HG03520 (cell line): ENCODE measurements around the gene VGLL2.

ENCODE experiments used
- ATAC-seq: cut with Tn5 transposase; IDR thresholded peaks from one replicate; pipeline ENCODE4 v1.9.1; 2021; ENCODE audit warnings: mild to moderate bottlenecking, moderate library complexity; ENCODE audit not compliant: unreplicated experiment

The VGLL2 gene

GRCh38 chr6:117268924-117269323 lies 3.6 kb downstream of the VGLL2 start:
- no peak for ATAC-seq

GRCh38 chr6:117269638-117270054 lies 4.3 kb downstream of the VGLL2 start:
- ATAC-seq, result no peak

- ATAC-seq, result no peak
These were observed 4.9 kb downstream of the VGLL2 start for GRCh38 chr6:117270055-117270842.

- no peak for ATAC-seq
These were observed 5.6 kb downstream of the VGLL2 start for GRCh38 chr6:117270843-117271507.

DNA sequence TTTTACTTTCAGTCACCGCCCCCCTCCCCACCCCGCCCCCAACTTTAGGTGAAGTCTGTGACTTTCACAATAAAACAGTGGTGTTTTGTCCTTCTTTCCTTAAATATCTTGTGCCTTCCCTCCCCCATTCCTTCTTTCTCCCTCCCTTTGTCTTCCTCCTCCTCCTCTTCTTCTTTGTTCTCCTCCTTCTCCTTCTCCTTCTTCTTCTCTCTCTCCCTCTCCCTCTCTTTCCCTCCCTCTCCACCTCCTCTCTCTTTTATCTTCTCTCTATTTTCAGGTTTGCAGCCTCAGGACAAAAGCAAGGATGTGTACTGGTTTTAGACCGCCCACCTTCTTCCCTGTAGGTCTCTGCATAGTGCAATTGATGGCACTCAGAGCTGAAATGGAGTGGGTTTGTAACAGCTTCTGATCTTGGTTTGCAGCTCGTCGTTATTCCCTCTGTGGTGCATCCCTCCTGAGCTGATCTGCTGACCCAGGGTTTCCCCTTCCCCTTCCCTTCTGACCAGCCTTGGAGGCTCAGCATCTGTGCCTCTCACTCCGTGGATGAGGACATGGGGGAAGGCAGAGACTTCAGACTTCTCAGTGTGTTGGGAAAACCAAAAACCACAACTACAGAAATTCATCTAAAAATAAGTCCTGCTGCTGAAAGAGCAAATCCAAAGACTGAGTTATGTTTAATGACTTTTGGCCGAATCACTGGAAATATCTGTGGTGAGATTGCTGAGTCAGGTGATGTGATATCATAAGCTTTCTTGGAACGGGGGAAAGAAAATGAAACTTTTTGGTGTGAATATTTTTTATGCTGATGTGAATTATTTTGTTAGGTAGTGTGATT lies 6.9 kb downstream of the VGLL2 start:
- ATAC-seq, result no peak

GRCh38 chr6:117272891-117273290 lies 7.5 kb downstream of the VGLL2 start:
- no peak for ATAC-seq

GRCh38 chr6:117275205-117275604 lies 9.8 kb downstream of the VGLL2 start:
- ATAC-seq, result no peak

GRCh38 chr6:117275711-117276110 lies 10.4 kb downstream of the VGLL2 start:
- ATAC-seq, result no peak

- ATAC-seq, result no peak
These were observed 11.5 kb downstream of the VGLL2 start for GRCh38 chr6:117276778-117277316.

DNA sequence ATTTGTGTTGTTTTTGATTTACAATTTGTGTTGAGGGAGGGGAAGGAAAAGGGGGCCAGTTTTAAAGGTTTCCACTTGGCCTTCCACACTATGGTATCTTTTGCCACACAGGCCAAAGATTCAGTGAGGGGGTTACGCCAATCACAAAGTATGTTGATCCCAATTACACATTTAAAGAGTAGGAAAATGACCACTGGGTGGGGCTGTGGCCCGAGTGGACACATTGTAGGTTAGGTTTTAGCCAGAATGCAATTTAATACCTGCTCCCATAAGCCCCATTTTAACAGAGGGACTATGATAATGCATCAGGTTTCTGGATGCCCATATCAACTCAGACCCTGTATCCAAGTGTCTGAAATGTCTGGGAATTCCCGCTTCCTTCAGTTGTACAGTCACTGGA lies 15.6 kb downstream of the VGLL2 start:
- no peak for ATAC-seq

- ATAC-seq, result no peak
These were observed 22.8 kb downstream of the VGLL2 start for GRCh38 chr6:117288083-117288715.

GRCh38 chr6:117290173-117290846 lies 25.0 kb downstream of the VGLL2 start:
- ATAC-seq, result no peak

DNA sequence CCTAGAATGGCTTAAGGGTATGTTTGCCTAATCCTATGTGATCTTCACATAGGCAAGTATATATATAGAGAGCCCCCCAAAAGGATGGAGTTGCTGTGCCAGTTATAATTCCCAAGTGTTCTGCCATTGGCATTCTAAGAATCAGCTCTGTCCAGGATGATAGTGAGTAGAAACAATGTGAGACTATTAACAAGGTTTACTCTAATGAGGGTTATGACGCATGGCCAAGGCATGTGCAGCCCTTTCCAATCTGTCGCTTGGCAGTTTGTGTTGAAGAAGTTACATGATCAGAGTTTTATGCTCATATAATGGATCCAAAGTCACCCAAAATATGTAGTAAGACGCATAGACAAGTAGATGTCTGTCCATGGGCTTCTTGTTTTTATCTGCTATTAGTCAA lies 33.6 kb downstream of the VGLL2 start:
- ATAC-seq, result no peak

DNA sequence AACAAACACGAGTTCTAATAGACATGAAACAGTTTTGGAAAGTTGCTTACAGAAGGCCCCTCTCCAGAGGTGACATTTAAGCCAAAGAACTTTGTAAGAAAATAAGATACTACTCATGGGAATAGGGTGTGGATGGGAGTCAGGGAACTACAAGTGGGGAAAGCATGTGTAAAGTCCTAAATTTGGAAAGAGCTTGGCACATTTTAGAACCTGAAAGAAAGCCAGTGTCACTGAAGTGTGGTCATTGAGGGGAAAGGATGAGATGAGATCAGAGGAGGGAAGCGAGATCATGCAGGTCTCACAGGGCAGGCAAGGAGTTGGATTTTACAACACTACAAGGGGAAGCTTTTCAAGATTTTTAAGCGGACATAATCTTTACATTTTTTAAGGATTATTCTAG lies 38.0 kb downstream of the VGLL2 start:
- ATAC-seq, result no peak

- no peak for ATAC-seq
These were observed 39.1 kb downstream of the VGLL2 start for GRCh38 chr6:117304446-117304845.

DNA sequence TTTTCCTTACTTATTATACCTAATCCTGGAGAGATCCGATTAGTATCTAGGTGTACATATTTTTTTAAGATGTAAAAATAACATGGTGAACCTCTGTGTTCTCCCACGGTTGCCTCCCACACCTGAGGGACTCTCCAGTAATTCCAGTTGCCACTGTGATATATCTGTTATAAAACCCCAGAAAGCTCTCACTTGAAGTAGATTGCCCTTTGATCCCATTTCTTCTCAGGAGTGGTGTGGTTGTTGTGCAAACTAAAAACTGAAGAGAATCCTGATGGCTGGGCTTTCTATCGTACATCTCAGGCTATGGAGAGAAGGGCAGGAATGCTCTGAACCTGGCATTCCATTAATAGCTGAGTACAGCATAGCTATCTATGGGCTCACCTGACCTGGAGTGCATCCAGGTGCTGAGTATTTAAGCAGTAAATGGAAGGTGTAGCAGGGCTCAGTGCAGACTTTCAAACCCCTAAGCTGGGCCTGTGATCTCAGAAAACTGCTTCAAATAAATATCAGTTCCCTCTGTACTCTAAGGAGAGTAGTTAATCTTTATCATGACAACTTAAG lies 41.0 kb downstream of the VGLL2 start:
- no peak for ATAC-seq

- no peak for ATAC-seq
These were observed 42.3 kb downstream of the VGLL2 start for GRCh38 chr6:117307655-117308054.

DNA sequence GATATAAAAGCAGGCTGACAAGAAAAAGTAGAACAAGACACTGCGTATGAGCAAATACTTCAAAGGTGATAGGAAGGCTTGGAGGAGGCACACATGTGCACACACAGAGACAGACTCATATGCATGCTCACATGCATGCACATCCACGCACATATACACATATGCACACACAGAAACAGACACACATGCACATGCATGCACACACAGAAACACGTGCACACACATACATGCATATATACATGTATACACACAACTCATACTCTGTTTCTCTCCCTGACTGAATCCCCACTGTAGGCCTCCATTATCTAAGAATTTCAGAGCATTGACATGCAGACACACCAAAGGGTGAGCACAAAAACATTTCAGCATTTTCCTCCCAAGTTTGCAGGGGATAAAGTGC lies 43.7 kb downstream of the VGLL2 start:
- no peak for ATAC-seq

- ATAC-seq, result no peak
These were observed 44.3 kb downstream of the VGLL2 start for GRCh38 chr6:117309611-117310010.

- no peak for ATAC-seq
These were observed 46.0 kb downstream of the VGLL2 start for GRCh38 chr6:117311310-117311709.
